ENCODE data around the gene TNS1.

DNA sequence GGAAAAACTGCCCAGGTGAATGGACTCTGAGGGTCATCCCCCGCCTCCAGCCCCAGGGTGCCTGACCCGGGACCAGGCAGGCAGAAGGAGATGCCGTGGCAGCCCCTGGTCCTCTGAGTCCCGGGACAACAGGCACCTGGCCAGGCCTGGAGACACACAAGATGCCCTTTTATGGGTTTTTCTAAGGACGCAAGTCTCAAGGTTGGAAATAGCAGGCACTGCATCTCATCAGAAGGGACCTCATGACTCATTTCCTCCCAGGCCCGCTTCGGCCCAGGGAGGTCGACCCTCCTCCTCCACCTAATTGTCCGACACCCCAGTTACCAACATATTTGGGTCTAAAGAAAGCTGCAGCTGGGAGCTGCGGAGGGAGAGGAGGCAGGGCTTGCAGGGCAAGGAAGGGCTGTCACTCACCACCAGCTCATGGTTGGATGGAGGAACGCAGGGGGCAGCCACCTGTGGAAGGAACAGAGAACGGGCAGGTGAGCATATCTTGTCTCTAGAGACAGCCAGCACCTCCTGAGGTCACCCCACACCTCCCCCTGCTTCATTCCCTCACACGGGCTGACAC lies 82.9 kb downstream of the TNS1 start:
- TF ChIP-seq CTCF (IDR thresholded peaks at IDR 0.05) (no peak), EZH2 (IDR thresholded peaks at IDR 0.05; ENCODE audit: borderline replicate concordance, insufficient read depth, low read depth, low read length, poor library complexity, severe bottlenecking) (no peak)

Measured in B cell (primary cell).